Astrocyte (in vitro differentiated cells and primary cell): ENCODE measurements around the gene ABCB1.

ENCODE experiments used
- EZH2 ChIP-seq: IDR thresholded peaks from 2 replicates; pipeline ENCODE4 v1.6.1; 2012; ENCODE audit warnings: mild to moderate bottlenecking, low read length, inconsistent platforms; ENCODE audit not compliant: insufficient read depth
- TF ChIP-seq, protein P1 (sequence below): IDR thresholded peaks from 2 replicates; pipeline ENCODE4 v1.5.1; 2011; ENCODE audit warnings: low read depth, mild to moderate bottlenecking, inconsistent platforms, low read length, moderate library complexity; ENCODE audit not compliant: insufficient read depth

DNA sequence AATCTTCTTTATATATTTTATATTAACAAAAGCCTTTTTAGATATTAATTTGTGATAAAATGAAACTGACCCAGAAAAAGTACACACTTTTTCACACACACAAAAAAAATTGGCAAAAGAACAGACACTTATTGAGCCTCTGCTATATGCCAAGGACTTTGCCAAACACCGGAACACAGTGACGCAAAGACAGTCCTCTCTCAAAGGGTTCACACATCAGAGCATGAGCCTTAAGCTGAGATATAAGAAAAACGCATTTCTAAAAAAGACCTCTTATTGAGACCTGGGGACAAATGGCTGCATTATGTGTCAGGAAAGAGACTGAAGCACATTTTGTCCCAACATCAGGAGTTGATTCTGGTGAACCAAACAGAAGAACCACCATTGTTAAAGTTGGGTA lies 101.2 kb downstream of the ABCB1 start:
- no peak for TF ChIP-seq EZH2
- TF ChIP-seq, protein P1, sequence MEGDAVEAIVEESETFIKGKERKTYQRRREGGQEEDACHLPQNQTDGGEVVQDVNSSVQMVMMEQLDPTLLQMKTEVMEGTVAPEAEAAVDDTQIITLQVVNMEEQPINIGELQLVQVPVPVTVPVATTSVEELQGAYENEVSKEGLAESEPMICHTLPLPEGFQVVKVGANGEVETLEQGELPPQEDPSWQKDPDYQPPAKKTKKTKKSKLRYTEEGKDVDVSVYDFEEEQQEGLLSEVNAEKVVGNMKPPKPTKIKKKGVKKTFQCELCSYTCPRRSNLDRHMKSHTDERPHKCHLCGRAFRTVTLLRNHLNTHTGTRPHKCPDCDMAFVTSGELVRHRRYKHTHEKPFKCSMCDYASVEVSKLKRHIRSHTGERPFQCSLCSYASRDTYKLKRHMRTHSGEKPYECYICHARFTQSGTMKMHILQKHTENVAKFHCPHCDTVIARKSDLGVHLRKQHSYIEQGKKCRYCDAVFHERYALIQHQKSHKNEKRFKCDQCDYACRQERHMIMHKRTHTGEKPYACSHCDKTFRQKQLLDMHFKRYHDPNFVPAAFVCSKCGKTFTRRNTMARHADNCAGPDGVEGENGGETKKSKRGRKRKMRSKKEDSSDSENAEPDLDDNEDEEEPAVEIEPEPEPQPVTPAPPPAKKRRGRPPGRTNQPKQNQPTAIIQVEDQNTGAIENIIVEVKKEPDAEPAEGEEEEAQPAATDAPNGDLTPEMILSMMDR = no peak
